ENCODE data around the gene ZBTB48.

The ZBTB48 gene

GRCh38 chr1:6614019-6614928, 34.5 kb downstream of the ZBTB48 start:
- peak; percentile 49 for DNase-seq

GRCh38 chr1:6614929-6615785, 35.4 kb downstream of the ZBTB48 start:
- DNase-seq: no peak

GRCh38 chr1:6619045-6619444, 39.3 kb downstream of the ZBTB48 start:
- no peak for DNase-seq

GRCh38 chr1:6621429-6622391, 41.9 kb downstream of the ZBTB48 start:
- DNase-seq: no peak

GRCh38 chr1:6622396-6623152, 42.8 kb downstream of the ZBTB48 start:
- no peak for DNase-seq

- no peak for DNase-seq
These were observed 43.6 kb downstream of the ZBTB48 start for GRCh38 chr1:6623269-6623965.

GRCh38 chr1:6624710-6625583, 45.2 kb downstream of the ZBTB48 start, which contains the start of gene THAP3:
THAP3 (plus strand) TSS chr1:6624868; CDS start chr1:6625219, 351 bp downstream.
- DNase-seq: peak; percentile 85

GRCh38 chr1:6625584-6626149, 45.9 kb downstream of the ZBTB48 start:
- DNase-seq: no peak

GRCh38 chr1:6627031-6627430, 47.2 kb downstream of the ZBTB48 start:
- DNase-seq: no peak

GRCh38 chr1:6627841-6628545, 48.2 kb downstream of the ZBTB48 start:
- no peak for DNase-seq

- no peak for DNase-seq
These were observed 49.2 kb downstream of the ZBTB48 start for GRCh38 chr1:6628971-6629479.

GRCh38 chr1:6630027-6630426, 50.2 kb downstream of the ZBTB48 start:
- no peak for DNase-seq

- no peak for DNase-seq
These were observed 51.3 kb downstream of the ZBTB48 start for GRCh38 chr1:6631058-6631457.

- DNase-seq: no peak
These were observed 53.1 kb downstream of the ZBTB48 start for GRCh38 chr1:6632588-6633514.

GRCh38 chr1:6634371-6635052, 54.7 kb downstream of the ZBTB48 start:
- DNase-seq: peak; percentile 27

GRCh38 chr1:6635161-6635909, 55.5 kb downstream of the ZBTB48 start:
- DNase-seq: no peak
